ENCODE data around the gene UBR7.

GRCh38 chr14:93220509-93220908 lies 13.5 kb downstream of the UBR7 start:
- TF ChIP-seq CTCF (IDR thresholded peaks at IDR 0.05) (no peak), EP300 (IDR thresholded peaks at IDR 0.05) (no peak), POLR2A (IDR thresholded peaks at IDR 0.05; ENCODE audit: low read depth) (no peak), POLR2AphosphoS5 (IDR thresholded peaks at IDR 0.05) (no peak)

Data from esophagus muscularis mucosa (tissue), 4 donors.